Right hindlimb (tissue), 1 donor: Measurements from ENCODE around the gene NOD1.
"Not testable (repeated sequence)": the region's sequence is repeated elsewhere in the genome, so short reads cannot be mapped to it uniquely, and the experiment has no call there.

Experiments used
- DNase-seq: peaks from one replicate; pipeline ENCODE4 v3.0.0-alpha.2; 2018

Gene NOD1, protein sequence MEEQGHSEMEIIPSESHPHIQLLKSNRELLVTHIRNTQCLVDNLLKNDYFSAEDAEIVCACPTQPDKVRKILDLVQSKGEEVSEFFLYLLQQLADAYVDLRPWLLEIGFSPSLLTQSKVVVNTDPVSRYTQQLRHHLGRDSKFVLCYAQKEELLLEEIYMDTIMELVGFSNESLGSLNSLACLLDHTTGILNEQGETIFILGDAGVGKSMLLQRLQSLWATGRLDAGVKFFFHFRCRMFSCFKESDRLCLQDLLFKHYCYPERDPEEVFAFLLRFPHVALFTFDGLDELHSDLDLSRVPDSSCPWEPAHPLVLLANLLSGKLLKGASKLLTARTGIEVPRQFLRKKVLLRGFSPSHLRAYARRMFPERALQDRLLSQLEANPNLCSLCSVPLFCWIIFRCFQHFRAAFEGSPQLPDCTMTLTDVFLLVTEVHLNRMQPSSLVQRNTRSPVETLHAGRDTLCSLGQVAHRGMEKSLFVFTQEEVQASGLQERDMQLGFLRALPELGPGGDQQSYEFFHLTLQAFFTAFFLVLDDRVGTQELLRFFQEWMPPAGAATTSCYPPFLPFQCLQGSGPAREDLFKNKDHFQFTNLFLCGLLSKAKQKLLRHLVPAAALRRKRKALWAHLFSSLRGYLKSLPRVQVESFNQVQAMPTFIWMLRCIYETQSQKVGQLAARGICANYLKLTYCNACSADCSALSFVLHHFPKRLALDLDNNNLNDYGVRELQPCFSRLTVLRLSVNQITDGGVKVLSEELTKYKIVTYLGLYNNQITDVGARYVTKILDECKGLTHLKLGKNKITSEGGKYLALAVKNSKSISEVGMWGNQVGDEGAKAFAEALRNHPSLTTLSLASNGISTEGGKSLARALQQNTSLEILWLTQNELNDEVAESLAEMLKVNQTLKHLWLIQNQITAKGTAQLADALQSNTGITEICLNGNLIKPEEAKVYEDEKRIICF

DNA sequence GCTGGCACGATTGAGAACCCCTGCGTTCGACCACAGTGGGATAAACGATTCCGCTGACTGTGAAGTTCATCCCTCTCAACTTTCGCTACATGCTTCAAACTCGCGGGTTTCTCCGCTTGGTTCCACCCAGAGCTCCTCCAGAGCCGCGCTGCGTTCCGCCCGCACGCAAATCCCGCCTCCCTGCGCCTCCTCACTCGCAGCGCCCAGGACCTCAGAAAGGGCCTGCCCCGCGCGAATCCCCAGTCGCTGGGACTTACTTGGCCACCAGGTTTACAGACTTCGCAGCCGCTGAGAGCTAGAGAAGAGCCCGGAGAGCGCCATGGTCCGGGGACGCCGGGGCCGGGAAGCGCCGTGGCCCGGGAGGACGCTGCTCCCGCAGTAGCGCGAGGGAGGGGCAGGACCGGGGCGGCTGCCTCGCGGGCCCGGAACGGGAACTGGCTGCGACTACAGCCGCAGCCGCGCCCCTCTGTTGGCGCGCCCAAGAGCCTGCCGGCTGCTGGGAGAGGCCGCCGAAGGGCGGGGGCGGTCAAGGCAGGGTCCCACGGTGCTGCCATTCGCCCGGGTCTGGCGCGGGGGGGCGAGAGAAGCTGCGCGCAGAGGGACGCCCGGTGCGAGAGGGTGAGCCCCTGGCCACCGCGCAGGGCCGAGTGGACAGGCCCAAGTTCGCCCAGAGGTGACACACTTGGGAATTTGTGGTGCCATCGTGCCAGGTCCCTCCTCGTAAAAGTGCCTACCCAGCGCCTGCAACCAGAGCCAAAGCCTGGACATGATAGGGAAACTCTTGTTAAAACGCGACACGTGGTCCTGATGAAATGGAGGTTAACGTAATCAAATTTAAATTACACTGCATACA is at the start of gene NOD1:
Gene NOD1, minus strand, starts transcription at position 436 of the 853 bp plus-strand sequence. CDS start 21,863 bp downstream, outside the sequence.
- peak; percentile 87 for DNase-seq

DNA sequence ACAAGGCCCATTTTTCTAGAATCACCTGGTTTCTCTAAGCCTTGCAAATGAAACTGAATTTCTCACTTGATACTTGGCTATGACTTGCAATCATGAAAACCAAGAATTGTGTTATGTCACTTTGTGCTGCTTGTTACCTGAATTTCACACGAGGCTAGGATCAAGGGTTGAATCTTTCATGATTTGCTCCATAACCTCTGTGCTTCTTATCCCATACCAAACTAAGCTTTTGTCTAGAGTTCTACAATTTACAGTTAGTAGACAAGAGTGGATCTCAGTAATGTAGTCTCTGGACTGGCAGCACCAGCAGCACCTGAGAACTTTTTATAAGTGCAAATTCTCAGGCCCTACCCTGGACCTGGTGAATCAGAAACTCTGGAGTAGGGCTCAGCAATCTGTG is 48.7 kb upstream of the NOD1 start:
- not testable (repeated sequence) for DNase-seq

DNA sequence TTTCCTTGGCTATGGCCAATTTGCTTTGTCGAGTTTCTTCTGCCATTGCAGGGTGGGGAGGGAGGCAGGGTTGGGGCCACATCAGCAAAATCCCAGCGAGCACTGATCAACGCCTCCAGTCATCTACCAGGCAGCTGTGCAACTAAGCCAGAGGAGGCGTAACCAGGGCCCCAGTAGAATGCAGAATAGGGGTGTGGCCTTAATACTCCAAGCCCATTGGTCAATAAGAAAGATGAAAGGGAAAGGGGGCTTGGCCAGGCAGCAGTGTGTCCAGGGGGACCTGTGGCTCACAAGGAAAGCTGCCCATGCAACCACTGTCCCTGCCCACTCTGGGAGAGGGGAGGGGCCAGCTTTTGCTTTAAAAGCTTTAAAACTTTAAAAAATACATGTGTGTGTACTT is 47.6 kb upstream of the NOD1 start:
- no peak for DNase-seq

DNA sequence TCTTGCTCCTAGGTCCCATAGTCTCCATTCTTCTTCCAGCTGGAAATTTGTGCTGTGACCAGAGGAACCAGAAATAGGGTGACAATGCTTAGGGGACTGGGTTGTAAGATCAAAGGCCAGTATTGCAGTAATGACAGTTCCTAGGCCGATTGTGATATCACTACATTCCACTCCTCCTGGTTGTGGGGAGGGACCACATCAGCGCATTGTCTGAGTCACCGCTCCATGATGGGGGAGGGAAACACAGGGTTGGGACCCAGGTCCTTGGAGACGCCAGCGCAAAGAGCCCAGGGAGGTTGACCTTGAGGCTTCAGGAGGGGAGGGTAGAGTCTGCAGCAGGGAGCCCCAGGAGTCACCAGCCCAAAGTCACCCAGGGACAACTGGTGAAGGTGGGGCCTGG is 46.8 kb upstream of the NOD1 start:
- no peak for DNase-seq

DNA sequence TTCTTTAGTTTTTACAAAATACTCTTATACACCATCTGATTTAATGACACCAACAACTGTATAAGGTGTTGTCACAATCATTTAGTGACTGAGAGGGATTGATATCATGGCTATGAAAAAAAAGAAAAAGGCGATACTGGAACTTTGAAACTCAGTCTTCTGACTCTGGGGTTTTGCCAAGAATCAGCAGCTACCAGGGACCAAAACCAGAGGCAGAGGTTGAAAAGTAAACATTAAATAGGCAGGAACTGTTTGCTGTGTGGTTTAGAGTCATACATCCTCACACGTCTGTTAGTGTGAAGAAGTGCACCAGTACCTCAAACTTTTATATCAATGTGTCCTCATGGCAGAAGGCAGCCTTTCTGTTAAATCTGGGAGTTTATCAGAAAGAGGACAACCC is 46.0 kb upstream of the NOD1 start:
- no peak for DNase-seq

DNA sequence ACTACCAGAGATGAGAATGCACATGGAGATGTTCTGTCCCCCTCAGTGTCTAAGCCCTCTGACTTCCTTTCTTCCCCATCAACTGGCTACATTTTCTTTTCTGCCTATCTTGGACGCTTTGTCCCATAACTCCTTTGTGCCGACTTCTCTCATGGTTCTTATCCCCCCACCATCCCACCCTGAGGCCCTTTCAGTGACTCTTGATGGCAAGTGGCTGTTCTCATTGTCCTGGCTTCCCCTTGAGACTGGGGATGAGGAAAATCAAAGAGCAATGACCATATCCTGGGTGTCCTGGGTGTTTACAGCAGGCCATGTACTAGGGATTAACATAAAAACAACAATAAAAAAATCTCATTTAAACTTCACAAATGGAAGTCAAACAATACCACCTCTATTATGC is 44.9 kb upstream of the NOD1 start:
- DNase-seq = no peak

DNA sequence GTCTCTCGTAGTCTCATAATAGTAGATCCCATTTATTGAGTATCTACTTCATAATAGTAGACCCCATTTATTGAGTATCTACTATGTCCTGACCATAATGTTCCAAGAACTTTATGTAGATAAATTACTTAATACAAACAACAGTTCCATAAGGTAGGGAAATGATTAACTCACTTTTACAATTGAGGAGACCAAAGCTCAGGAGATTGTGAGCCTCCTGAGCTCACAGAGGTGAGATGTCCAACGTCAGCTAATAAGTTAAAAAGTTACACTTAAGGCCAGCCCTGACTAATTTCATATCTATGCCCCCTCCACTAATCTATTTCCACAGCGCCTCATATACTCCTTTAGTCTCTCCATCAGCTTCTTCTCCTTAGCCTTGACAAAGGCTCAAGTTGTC is 43.6 kb upstream of the NOD1 start:
- DNase-seq = no peak

DNA sequence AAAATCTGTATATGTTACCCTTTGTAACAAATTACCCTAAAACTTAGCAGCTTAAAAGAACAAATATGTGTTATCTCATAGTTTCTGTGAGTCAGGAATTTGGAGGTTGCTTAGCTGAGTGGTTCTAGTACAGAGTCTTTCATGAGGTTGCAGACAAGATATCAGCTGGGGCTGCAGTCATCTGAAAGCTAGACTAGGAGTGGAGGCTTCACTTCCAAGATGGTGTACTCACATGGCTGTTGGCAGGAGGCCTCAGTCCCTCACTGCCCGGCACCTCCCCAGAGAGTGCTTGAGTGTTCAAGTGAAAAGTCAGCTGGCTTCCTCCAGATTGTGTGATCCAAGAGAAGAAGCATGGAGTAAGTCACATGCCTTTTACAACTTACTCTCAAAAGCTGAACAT is 42.9 kb upstream of the NOD1 start:
- DNase-seq = peak; percentile 33

DNA sequence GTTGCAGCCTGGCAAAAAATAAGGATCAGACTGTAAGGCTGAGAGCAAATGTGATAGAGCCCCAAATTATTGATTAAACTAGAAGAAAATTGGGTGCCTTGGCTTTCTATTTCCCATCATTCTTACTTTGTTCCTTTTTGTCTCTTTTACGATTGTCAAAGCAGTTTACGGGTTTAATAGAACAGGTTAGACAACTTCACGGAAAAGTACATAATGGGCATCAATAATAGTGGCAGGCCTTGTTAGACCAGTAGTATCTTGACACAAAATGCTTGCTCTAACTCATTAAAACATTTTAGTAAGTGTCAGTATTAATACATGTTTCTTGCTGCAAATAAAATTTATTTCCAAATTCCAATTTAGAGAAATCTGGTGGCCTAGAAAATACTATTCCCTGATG is 40.5 kb upstream of the NOD1 start:
- no peak for DNase-seq

DNA sequence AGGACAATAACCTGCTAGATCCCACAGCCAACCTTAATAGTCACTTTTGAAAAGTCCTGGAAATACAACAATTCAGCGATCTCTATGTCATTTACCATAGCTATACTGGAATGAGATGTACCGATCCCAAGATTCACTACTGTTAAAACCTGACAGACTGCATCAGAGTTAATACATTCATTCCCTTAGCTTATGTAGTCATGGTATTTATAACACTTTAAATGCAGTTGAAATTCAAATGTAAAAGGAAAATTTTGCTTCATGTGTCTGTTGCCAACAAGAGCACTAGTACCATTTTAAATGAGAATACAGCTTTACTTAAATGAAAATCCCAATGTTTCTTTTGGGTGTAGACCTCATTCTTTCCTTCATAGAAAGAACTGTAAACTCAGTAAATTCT is 37.2 kb upstream of the NOD1 start:
- DNase-seq = no peak

DNA sequence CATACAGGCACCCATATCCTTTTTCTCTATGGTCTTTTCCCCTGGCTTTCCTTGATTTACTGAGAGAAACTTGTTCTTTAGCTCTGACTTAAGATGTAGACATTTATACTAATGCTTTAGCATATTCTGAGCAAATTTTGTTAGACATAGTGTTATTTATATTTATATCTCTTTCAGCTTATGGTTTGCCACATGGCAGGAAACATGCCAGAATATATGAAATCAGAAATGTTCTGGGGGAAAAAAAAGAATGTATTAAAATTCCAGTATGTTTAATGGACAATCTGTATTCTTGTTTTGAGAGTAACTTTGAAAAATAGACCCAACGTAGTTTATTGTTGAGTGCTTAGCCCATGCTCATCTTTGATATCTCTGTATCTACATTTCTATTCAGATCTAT is 36.2 kb upstream of the NOD1 start:
- no peak for DNase-seq

DNA sequence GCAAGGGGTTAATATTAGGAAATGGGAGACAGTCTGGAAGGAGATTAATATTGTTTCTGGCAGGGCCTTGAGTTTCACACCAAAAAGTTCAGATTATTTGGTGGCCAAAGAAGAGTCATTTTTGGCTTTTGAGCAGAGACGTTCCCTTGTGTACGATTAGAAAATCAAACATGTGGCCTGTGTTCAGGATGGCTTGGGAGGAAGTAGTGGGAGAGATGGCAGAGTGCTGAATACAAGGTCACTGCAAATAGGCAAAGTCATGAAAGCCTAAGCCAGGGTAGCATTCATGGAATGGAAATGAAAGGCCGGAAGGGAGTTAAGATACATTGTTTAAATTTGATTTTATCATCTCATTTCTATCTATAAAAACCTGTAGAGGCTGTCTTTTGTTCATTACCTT is 35.6 kb upstream of the NOD1 start:
- no peak for DNase-seq

DNA sequence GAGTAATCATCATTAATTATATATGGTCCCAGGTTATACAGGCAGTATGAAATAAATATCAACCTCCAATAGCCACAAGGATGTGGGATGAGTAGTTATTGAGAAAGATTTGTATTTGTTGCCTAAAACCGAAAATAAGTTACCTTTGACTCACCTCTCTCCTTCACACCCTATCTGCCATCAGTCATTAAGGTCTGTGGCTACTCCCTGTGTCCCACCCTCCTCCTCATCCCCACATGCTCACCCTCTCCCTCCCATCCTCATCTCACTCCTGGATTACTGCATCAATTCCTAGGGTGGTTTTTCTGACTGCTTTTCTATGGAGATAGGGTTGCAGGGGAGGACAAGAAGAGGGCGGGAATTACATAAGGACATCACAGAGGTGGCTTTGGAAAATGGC is 35.2 kb upstream of the NOD1 start:
- DNase-seq = no peak

DNA sequence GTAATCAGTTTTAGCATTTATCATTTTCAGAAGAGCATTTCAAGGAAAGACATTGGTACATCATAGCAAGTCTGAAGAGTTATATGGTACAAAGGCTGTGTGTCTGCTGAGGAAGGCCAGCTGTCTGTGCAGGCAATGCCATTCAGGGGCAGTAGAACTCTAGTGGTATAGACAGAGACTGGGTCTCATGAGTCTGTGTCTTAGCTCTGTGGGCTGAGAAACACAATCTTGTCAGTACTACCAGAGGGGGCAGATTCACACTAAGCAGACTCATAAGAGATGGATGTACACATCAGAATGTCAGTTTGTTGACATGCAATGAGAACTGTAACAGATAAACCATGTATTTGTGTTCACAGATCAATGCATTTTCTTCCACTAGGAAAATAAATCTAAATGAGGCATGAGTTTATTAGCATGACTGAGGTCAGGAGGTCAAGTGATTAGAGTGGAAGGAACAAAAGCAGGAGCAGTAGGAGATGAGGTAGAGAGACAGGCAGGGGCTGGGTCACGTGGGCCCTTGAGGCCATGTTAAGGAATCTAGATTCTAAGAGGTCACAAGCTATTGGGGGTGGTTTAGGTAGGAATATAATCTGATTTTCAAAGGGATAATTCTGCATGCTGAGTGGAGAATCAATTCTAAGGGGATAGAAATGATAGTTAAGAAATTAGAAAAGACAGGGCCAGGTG is 33.5 kb upstream of the NOD1 start:
- no peak for DNase-seq

DNA sequence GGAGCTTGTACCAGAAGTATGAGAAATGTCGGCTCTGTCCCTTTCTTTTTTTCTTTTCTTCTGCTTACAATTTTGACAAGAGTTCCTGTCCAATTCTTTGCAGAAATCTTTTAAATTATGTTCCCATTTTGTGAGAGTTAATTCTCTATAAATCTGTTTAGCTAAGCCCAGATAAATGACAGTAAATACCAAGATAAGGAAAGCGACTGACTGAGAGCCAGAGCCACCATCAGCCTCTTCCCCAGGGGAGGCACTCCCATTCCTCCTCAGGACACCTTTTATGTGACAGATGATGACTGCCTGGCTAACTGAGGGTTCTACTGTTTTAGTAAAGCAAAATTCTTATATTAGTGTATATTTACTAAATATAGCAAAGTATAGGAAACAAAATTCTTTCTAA is 32.9 kb upstream of the NOD1 start:
- no peak for DNase-seq

DNA sequence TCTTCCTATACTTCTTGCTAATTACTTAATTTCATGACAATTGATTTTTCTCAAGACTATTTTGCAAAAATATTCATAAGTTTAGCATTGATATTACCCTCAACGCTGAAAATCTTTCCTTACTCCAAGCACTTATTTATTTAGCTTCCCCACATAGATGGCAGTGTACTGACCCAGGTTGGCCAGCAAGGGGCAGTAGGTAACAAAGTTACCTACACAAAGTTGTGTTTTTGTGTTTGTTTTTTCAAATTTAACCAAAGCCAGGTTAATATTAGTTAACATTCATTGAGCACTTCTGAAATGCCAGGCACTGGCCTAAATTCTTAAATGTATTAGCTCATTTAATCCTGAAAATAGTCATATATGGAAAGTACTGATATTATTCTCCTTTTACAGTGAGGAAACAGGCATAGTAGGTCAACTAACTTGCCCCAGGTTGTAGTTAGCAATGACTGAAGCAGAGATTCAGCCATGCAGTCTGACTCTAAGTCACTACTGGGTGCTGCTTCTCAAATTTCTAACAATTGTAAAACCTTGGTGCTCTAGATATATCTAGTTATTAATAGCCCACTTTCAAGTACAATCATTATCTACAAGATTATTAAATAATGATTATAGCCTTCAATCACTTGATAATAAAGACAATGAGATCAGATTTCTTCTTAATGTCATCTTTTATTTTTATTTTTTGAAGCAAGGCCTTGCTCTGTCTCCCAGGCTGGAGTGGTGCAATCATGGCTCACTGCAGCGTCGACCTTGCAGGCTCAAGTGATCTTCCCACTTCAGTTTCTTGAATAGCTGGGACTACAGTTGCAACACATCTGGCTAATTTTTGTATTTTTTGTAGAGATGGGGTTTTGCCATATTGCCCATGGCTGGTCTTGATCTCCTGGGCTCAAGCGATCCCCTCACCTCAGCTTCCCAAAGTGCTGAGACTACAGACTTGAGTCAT is 31.8 kb upstream of the NOD1 start:
- no peak for DNase-seq

DNA sequence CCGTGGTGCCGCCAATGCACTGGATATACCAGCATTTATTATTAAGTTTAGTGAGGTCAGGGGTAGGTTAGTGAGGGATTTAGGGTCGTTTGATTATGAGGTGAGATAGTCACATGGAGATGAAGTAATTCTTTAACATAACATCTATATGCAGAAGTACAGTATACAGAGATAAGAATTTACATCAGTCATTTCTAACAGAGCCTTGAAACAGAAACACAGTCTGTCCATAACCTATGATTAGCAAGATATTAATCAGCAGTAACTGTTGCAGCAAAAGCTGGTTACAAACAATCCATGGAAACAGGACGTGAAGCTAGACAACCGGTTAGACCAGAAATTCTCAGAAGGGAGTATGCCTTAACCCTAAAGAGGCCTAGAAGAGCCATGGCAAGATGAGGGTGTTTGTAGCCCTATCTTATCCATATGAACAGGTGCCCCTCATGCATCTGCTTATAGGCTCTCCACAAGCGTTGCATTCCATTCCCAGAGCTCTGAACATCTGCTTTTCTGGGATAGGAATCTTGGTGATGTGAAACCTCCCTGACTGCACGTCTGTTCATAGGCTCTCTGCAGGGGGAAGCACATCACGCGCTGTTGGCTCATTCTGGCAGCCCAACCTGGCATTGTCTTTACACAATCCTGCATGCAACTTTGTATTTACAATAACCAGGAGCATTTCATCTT is 30.7 kb upstream of the NOD1 start:
- DNase-seq = not testable (repeated sequence)

DNA sequence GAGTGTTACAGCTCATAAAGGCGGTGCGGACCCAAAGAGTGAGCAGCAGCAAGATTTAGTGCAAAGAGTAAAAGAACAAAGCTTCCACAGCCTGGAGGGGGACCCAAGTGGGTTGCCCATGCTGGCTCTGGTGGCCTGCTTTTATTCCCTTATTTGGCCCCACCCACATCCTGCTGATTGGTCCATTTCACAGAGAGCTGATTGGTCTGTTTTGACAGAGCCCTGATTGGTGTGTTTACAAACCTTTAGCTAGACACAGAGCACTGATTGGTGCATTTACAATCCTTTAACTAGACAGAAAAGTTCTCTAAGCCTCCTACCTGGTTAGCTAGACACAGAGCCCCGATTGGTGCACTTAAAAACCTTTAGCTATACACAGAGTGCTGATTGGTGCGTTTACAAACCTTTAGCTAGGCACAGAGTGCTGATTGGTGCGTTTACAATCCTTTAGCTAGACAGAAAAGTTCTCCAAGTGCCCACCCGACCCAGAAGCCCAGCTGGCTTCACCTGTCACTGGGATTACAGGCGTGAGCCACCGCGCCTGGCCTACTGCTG is 28.8 kb upstream of the NOD1 start:
- DNase-seq = not testable (repeated sequence)

DNA sequence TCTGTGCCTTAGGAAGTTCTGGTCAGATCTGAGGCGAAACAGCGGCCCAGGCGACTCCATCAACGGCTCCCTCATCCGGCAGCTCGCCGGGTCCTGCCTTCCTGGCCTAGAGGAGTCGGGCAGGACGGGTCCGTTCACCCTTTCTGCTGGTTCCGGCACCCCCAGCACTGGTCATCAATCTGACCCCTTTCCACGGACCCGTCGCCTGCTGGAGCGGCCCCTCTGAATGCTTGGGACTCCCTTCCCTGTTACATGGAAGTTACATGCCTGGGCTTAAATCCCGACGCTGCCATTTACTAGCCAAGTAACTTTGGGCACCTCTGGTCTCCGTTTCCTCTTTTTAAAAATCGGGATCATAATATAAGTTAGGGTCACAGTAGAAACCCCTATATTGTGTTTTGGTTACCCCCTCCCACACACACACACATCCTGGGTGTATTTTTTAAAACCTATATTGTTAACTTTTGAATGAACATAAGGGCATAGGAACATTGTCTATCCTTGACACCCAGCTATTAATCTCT is 26.7 kb upstream of the NOD1 start:
- DNase-seq = no peak
